GM18511 (cell line): ENCODE results near the gene C15orf40.

Experiments
- ATAC-seq: cut with Tn5 transposase; IDR thresholded peaks from one replicate; pipeline ENCODE4 v1.9.1; 2021; ENCODE audit warnings: mild to moderate bottlenecking, moderate library complexity; ENCODE audit not compliant: unreplicated experiment

C15orf40 gene

GRCh38 chr15:82995076-82995475 lies 16.4 kb downstream of the C15orf40 start:
- no peak for ATAC-seq

- no peak for ATAC-seq
Measured at GRCh38 chr15:82993144-82993543, 18.3 kb downstream of the C15orf40 start.

GRCh38 chr15:82992436-82992998 lies 18.9 kb downstream of the C15orf40 start:
- no peak for ATAC-seq

- ATAC-seq, result peak; percentile 16
Measured at GRCh38 chr15:82986442-82986780, 25.0 kb downstream of the C15orf40 start.

GRCh38 chr15:82985688-82986441 lies 25.6 kb downstream of the C15orf40 start, which contains the start of gene RAMAC:
TSS of gene RAMAC (plus strand) at chr15:82986210. CDS start at chr15:82989019, 2,809 bp downstream.
- peak; percentile 96 for ATAC-seq

GRCh38 chr15:82980981-82981380 lies 30.5 kb downstream of the C15orf40 start:
- ATAC-seq, result no peak

GRCh38 chr15:82979726-82980125 lies 31.7 kb downstream of the C15orf40 start:
- no peak for ATAC-seq

GRCh38 chr15:82978438-82978837 lies 33.0 kb downstream of the C15orf40 start:
- no peak for ATAC-seq

- no peak for ATAC-seq
Measured at GRCh38 chr15:82977076-82977475, 34.4 kb downstream of the C15orf40 start.

GRCh38 chr15:82972990-82973389 lies 38.4 kb downstream of the C15orf40 start:
- ATAC-seq, result no peak

GRCh38 chr15:82971218-82971984 lies 40.0 kb downstream of the C15orf40 start:
- no peak for ATAC-seq

GRCh38 chr15:82970696-82971095 lies 40.7 kb downstream of the C15orf40 start:
- ATAC-seq, result no peak

GRCh38 chr15:82970078-82970686 lies 41.3 kb downstream of the C15orf40 start:
- no peak for ATAC-seq

GRCh38 chr15:82969353-82969752 lies 42.1 kb downstream of the C15orf40 start:
- no peak for ATAC-seq

- ATAC-seq, result no peak
Measured at GRCh38 chr15:82968066-82968465, 43.4 kb downstream of the C15orf40 start.

GRCh38 chr15:82966671-82967071 lies 44.8 kb downstream of the C15orf40 start:
- peak; percentile 96 for ATAC-seq

- ATAC-seq, result no peak
Measured at GRCh38 chr15:82964890-82965289, 46.5 kb downstream of the C15orf40 start.

GRCh38 chr15:82963471-82964341 lies 47.7 kb downstream of the C15orf40 start:
- no peak for ATAC-seq

- ATAC-seq, result no peak
Measured at GRCh38 chr15:82960766-82961165, 50.7 kb downstream of the C15orf40 start.

GRCh38 chr15:82959423-82959822 lies 52.0 kb downstream of the C15orf40 start:
- no peak for ATAC-seq
